ENCODE measurements around the gene VSTM4.

The VSTM4 gene

GRCh38 chr10:49078433-49078832, 36.9 kb downstream of the VSTM4 start:
- H3K4me1 ChIP-seq (ENCODE audit: insufficient read depth, low read length, poor library complexity, severe bottlenecking) = no peaks in the 10 kb centered on the region
- H3K27me3 ChIP-seq (ENCODE audit: insufficient read depth, low read length, poor library complexity, severe bottlenecking) = no peaks in the 10 kb centered on the region
- no peaks in the 10 kb centered on the region for H3F3A ChIP-seq (ENCODE audit: low read depth)
- no peaks in the 10 kb centered on the region for H3K9me2 ChIP-seq (replicated peaks; ENCODE audit: low read depth, low read length)
- H2AFZ ChIP-seq (ENCODE audit: low read length) = no peak overlapping the region
- no peak overlapping the region for H3K9ac ChIP-seq (ENCODE audit: low read depth, low read length, poor library complexity, severe bottlenecking)
- TF ChIP-seq EZH2phosphoT487 (IDR thresholded peaks at IDR 0.05; ENCODE audit: borderline replicate concordance) = no peak
- TF ChIP-seq CTCF (conservative IDR thresholded peaks at IDR 0.05; ENCODE audit: low read length) = no peak
- no peaks in the 10 kb centered on the region for H3K9me3 ChIP-seq (ENCODE audit: insufficient read depth, low read depth, low read length)
- H3K4me3 ChIP-seq (ENCODE audit: low read length, poor library complexity, severe bottlenecking) = no peak overlapping the region
- no peak overlapping the region for H3K4me2 ChIP-seq (ENCODE audit: low read depth, low read length, poor library complexity, severe bottlenecking)
- H3K79me2 ChIP-seq (ENCODE audit: insufficient read depth, low read length) = no peaks in the 10 kb centered on the region
- no peaks in the 10 kb centered on the region for H3K36me3 ChIP-seq (ENCODE audit: insufficient read depth, low read length)
- H4K20me1 ChIP-seq (ENCODE audit: insufficient read depth, low read length, poor library complexity, severe bottlenecking) = no peaks in the 10 kb centered on the region

- no peak for TF ChIP-seq CTCF (conservative IDR thresholded peaks at IDR 0.05; ENCODE audit: low read length)
- no peak for TF ChIP-seq EZH2phosphoT487 (IDR thresholded peaks at IDR 0.05; ENCODE audit: borderline replicate concordance)
- Histone ChIP-seq H3K4me1 (ENCODE audit: insufficient read depth, low read length, poor library complexity, severe bottlenecking) (no peaks in the 10 kb centered on the region), H3K4me3 (ENCODE audit: low read length, poor library complexity, severe bottlenecking) (no peak overlapping the region), H3K36me3 (ENCODE audit: insufficient read depth, low read length) (no peaks in the 10 kb centered on the region), H3K79me2 (ENCODE audit: insufficient read depth, low read length) (no peaks in the 10 kb centered on the region), H3K9ac (ENCODE audit: low read depth, low read length, poor library complexity, severe bottlenecking) (no peak overlapping the region), H3F3A (ENCODE audit: low read depth) (no peaks in the 10 kb centered on the region), H3K27me3 (ENCODE audit: insufficient read depth, low read length, poor library complexity, severe bottlenecking) (no peaks in the 10 kb centered on the region), H3K9me2 (replicated peaks; ENCODE audit: low read depth, low read length) (no peaks in the 10 kb centered on the region), H2AFZ (ENCODE audit: low read length) (no peak overlapping the region), H3K4me2 (ENCODE audit: low read depth, low read length, poor library complexity, severe bottlenecking) (no peak overlapping the region), H3K9me3 (ENCODE audit: insufficient read depth, low read depth, low read length) (no peaks in the 10 kb centered on the region), H4K20me1 (ENCODE audit: insufficient read depth, low read length, poor library complexity, severe bottlenecking) (no peaks in the 10 kb centered on the region)
Measured at GRCh38 chr10:49076741-49077521, 38.4 kb downstream of the VSTM4 start.

- Histone ChIP-seq H3K9ac (ENCODE audit: low read depth, low read length, poor library complexity, severe bottlenecking) (no peak overlapping the region), H3K79me2 (ENCODE audit: insufficient read depth, low read length) (no peaks in the 10 kb centered on the region), H3K4me2 (ENCODE audit: low read depth, low read length, poor library complexity, severe bottlenecking) (no peak overlapping the region), H3K4me3 (ENCODE audit: low read length, poor library complexity, severe bottlenecking) (no peak overlapping the region), H4K20me1 (ENCODE audit: insufficient read depth, low read length, poor library complexity, severe bottlenecking) (no peaks in the 10 kb centered on the region), H3K9me3 (ENCODE audit: insufficient read depth, low read depth, low read length) (no peaks in the 10 kb centered on the region), H2AFZ (ENCODE audit: low read length) (no peak overlapping the region), H3K27me3 (ENCODE audit: insufficient read depth, low read length, poor library complexity, severe bottlenecking) (no peaks in the 10 kb centered on the region), H3K4me1 (ENCODE audit: insufficient read depth, low read length, poor library complexity, severe bottlenecking) (no peaks in the 10 kb centered on the region), H3K9me2 (replicated peaks; ENCODE audit: low read depth, low read length) (no peaks in the 10 kb centered on the region), H3F3A (ENCODE audit: low read depth) (no peaks in the 10 kb centered on the region), H3K36me3 (ENCODE audit: insufficient read depth, low read length) (no peaks in the 10 kb centered on the region)
- no peak for TF ChIP-seq EZH2phosphoT487 (IDR thresholded peaks at IDR 0.05; ENCODE audit: borderline replicate concordance)
- TF ChIP-seq CTCF (conservative IDR thresholded peaks at IDR 0.05; ENCODE audit: low read length) = no peak
Measured at GRCh38 chr10:49076319-49076718, 39.0 kb downstream of the VSTM4 start.

All from Loucy (cell line).